Measurements from ENCODE around the gene FNTB. TPM values are rescaled to one million over a fixed set of nuclear protein-coding genes. Genes with fewer than 3 reads are reported as not detected.

The FNTB gene
- polyA plus RNA-seq, 1 experiment, result 33.8 TPM

- CTCF ChIA-PET, result interaction anchor here (0.8 to 1.7 kb wide), 3 partner anchors 9 to 54 kb away, joined by 3 to 8 read pairs (median 3); partner anchors contain the start of gene FNTB
- no peak overlapping the region for H3K4me3 ChIP-seq (ENCODE audit: low read depth, low read length)
- POLR2A ChIA-PET, result no interaction called here
- no peak for TF ChIP-seq CTCF (IDR thresholded peaks at IDR 0.05; ENCODE audit: insufficient read depth, low read depth, low read length)
- DNase-seq (ENCODE audit: low read depth), result no peak
- no peaks in the 10 kb centered on the region for H3K27me3 ChIP-seq (ENCODE audit: control insufficient read depth, insufficient read depth, low read length)
- H3K36me3 ChIP-seq (ENCODE audit: control insufficient read depth, insufficient read depth, low read length), result peaks cover 10% of the 10 kb centered on the region
Measured at GRCh38 chr14:65040666-65041433, 54.2 kb downstream of the FNTB start.

GRCh38 chr14:65041434-65041915, 54.8 kb downstream of the FNTB start:
- Histone ChIP-seq H3K36me3 (ENCODE audit: control insufficient read depth, insufficient read depth, low read length) (peaks cover 10% of the 10 kb centered on the region), H3K27me3 (ENCODE audit: control insufficient read depth, insufficient read depth, low read length) (no peaks in the 10 kb centered on the region), H3K4me3 (ENCODE audit: low read depth, low read length) (no peak overlapping the region)
- ChIA-PET CTCF (interaction anchor here (0.8 to 1.7 kb wide), 3 partner anchors 8 to 54 kb away, joined by 3 to 8 read pairs (median 3); partner anchors contain the start of gene FNTB), POLR2A (no interaction called here)
- DNase-seq (ENCODE audit: low read depth), result no peak
- TF ChIP-seq CTCF (IDR thresholded peaks at IDR 0.05; ENCODE audit: insufficient read depth, low read depth, low read length), result no peak

GRCh38 chr14:65042296-65042695, 55.6 kb downstream of the FNTB start:
- CTCF ChIA-PET, result interaction anchor here (0.6 kb wide), 1 partner anchor 10 kb away, joined by 3 read pairs; no protein-coding TSS in a partner anchor
- no peak for DNase-seq (ENCODE audit: low read depth)

GRCh38 chr14:65042731-65043372, 56.2 kb downstream of the FNTB start:
- TF ChIP-seq CTCF (IDR thresholded peaks at IDR 0.05; ENCODE audit: insufficient read depth, low read depth, low read length), result no peak
- ChIA-PET POLR2A (no interaction called here), CTCF (interaction anchor here (0.6 kb wide), 1 partner anchor 10 kb away, joined by 3 read pairs; no protein-coding TSS in a partner anchor)
- peaks cover 11% of the 10 kb centered on the region for H3K36me3 ChIP-seq (ENCODE audit: control insufficient read depth, insufficient read depth, low read length)
- H3K27me3 ChIP-seq (ENCODE audit: control insufficient read depth, insufficient read depth, low read length), result no peaks in the 10 kb centered on the region
- H3K4me3 ChIP-seq (ENCODE audit: low read depth, low read length), result no peak overlapping the region
- DNase-seq (ENCODE audit: low read depth), result no peak

More at GRCh38 chr14:65042296-65042695, 55.6 kb downstream of the FNTB start:
- H3K27me3 ChIP-seq (ENCODE audit: control insufficient read depth, insufficient read depth, low read length), result no peaks in the 10 kb centered on the region
- TF ChIP-seq CTCF (IDR thresholded peaks at IDR 0.05; ENCODE audit: insufficient read depth, low read depth, low read length), result no peak
- H3K4me3 ChIP-seq (ENCODE audit: low read depth, low read length), result no peak overlapping the region
- peaks cover 11% of the 10 kb centered on the region for H3K36me3 ChIP-seq (ENCODE audit: control insufficient read depth, insufficient read depth, low read length)
- POLR2A ChIA-PET, result no interaction called here

All from BJ (cell line).